Measurements from ENCODE around the gene CNIH3. TPM values are rescaled to one million over a fixed set of nuclear protein-coding genes. Genes with fewer than 3 reads are reported as not detected.

The CNIH3 gene
- total and polyA plus RNA-seq, 4 experiments from 2014 or later = 0.40 to 2.5 (median 1.8) TPM

DNA sequence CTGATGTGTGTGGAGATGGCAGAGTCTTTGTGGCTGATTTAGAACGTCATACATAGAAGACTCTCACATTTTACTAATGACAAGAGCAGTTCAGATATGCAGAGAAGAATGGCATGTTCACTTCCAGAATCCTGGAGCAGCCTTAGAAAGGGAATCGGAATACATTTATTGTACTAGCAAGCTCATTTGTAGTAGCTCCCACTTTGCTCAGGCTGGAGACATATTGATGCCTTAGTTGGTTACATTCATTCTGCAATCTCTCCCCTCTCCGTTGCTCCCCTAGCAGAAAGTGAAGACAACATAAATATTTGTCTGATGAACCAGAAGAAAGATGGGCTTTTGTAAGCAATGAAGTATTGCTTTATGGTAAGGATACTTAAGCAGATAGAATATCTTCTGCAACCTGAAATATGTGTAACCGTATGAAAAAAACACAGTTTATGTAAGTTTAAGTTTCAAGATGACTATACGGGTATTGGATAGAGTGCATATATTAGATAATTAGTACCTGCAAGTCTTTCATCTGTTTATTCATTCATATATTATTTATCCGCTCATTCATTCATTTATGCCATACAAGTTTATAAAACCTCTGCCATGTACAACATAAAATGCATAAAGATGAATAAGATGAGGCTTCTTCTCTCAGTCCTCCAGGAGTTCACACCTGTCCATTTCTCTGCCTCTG, 135.7 kb downstream of the CNIH3 start:
- intact Hi-C loops (cut with micrococcal nuclease) = no loop called here
- Histone ChIP-seq H3K9me3 (ENCODE audit: control insufficient read depth in 1 of 2, low read length in 2 of 2) (no peaks in the 10 kb centered on the region), H3K36me3 (ENCODE audit: insufficient read depth, low read length) (no peaks in the 10 kb centered on the region), H3K4me1 (ENCODE audit: insufficient read depth, low read length) (no peaks in the 10 kb centered on the region), H3K27ac (ENCODE audit: low read depth, low read length) (no peak overlapping the region), H3K27me3 (ENCODE audit: insufficient read depth, low read length) (no peaks in the 10 kb centered on the region), H3K4me3 (ENCODE audit: low read length in 2 of 2) (no peak overlapping the region)
- peaks cover 15% of the 10 kb centered on the region in 2 donors for H3K27me3 Mint-ChIP-seq
- DNase-seq = no peak
- no peaks in the 10 kb centered on the region for H3K36me3 Mint-ChIP-seq
- H3K4me3 Mint-ChIP-seq = no peak overlapping the region
- H3K27ac Mint-ChIP-seq = no peak overlapping the region
- CTCF ChIA-PET (ENCODE audit: partially characterized antibody) = no interaction called here
- POLR2A ChIA-PET (ENCODE audit: partially characterized antibody) = no interaction called here
- H3K9me3 Mint-ChIP-seq = peaks cover 0 to 2% (median 0%) of the 10 kb centered on the region in 8 donors
- H3K4me1 Mint-ChIP-seq = peaks cover 0 to 6% (median 2%) of the 10 kb centered on the region in 4 donors

GRCh38 chr1:224753491-224753890, 137.4 kb downstream of the CNIH3 start:
- Mint-ChIP-seq H3K27me3 (peaks cover 12 to 15% of the 10 kb centered on the region in 2 donors), H3K4me3 (no peak overlapping the region), H3K9me3 (peaks cover 0 to 2% (median under 1%) of the 10 kb centered on the region in 8 donors), H3K4me1 (peaks cover 0 to 6% (median 2%) of the 10 kb centered on the region in 4 donors), H3K27ac (no peak overlapping the region), H3K36me3 (no peaks in the 10 kb centered on the region)
- intact Hi-C loops (cut with micrococcal nuclease) = no loop called here
- H3K4me3 ChIP-seq (ENCODE audit: low read length in 2 of 2) = no peak overlapping the region
- CTCF ChIA-PET (ENCODE audit: partially characterized antibody) = no interaction called here
- H3K36me3 ChIP-seq (ENCODE audit: insufficient read depth, low read length) = no peaks in the 10 kb centered on the region
- H3K4me1 ChIP-seq (ENCODE audit: insufficient read depth, low read length) = no peaks in the 10 kb centered on the region
- POLR2A ChIA-PET (ENCODE audit: partially characterized antibody) = no interaction called here
- H3K27ac ChIP-seq (ENCODE audit: low read depth, low read length) = no peak overlapping the region
- H3K27me3 ChIP-seq (ENCODE audit: insufficient read depth, low read length) = no peaks in the 10 kb centered on the region
- DNase-seq = no peak
- no peaks in the 10 kb centered on the region for H3K9me3 ChIP-seq (ENCODE audit: control insufficient read depth in 1 of 2, low read length in 2 of 2)

DNA sequence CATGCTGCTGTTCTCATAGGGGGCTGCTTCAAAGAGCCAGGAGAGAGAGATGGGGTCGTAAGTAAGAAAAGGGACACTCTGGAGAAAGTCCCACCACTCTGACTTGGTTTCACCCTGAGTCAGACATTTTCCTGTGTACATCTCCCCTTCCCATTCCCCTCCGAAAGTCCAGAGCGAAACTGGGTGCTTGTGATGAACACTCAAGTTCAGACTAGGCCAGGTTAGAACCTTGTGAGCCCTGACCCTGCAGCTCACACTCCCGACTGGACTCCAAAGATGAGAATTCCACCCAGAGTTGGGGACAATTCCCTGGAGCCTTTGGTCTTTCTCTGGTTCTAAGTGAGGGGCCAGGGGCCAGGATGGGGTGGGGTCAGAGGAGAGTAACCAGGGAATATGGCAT, 139.5 kb downstream of the CNIH3 start:
- Mint-ChIP-seq H3K27ac (no peak overlapping the region), H3K4me1 (peaks cover 0 to 6% (median 2%) of the 10 kb centered on the region in 4 donors), H3K4me3 (no peak overlapping the region), H3K27me3 (peaks cover 9 to 17% of the 10 kb centered on the region in 2 donors), H3K36me3 (no peaks in the 10 kb centered on the region), H3K9me3 (peaks cover 3 to 16% (median 11%) of the 10 kb centered on the region in 8 donors)
- no peaks in the 10 kb centered on the region for H3K27me3 ChIP-seq (ENCODE audit: insufficient read depth, low read length)
- no peaks in the 10 kb centered on the region for H3K9me3 ChIP-seq (ENCODE audit: control insufficient read depth in 1 of 2, low read length in 2 of 2)
- ChIA-PET POLR2A (ENCODE audit: partially characterized antibody) (no interaction called here), CTCF (ENCODE audit: partially characterized antibody) (no interaction called here)
- no peaks in the 10 kb centered on the region for H3K36me3 ChIP-seq (ENCODE audit: insufficient read depth, low read length)
- intact Hi-C loops (cut with micrococcal nuclease) = no loop called here
- no peaks in the 10 kb centered on the region for H3K4me1 ChIP-seq (ENCODE audit: insufficient read depth, low read length)
- no peak for DNase-seq
- no peak overlapping the region for H3K27ac ChIP-seq (ENCODE audit: low read depth, low read length)
- H3K4me3 ChIP-seq (ENCODE audit: low read length in 2 of 2) = no peak overlapping the region

- H3K27me3 ChIP-seq (ENCODE audit: insufficient read depth, low read length) = no peaks in the 10 kb centered on the region
- Mint-ChIP-seq H3K9me3 (peaks cover 3 to 16% (median 11%) of the 10 kb centered on the region in 8 donors), H3K4me1 (no peaks in the 10 kb centered on the region), H3K27ac (no peak overlapping the region), H3K27me3 (peaks cover 3 to 17% of the 10 kb centered on the region in 2 donors), H3K36me3 (no peaks in the 10 kb centered on the region), H3K4me3 (no peak overlapping the region)
- H3K27ac ChIP-seq (ENCODE audit: low read depth, low read length) = no peak overlapping the region
- ChIA-PET POLR2A (ENCODE audit: partially characterized antibody) (no interaction called here), CTCF (ENCODE audit: partially characterized antibody) (no interaction called here)
- no peak for DNase-seq
- intact Hi-C loops (cut with micrococcal nuclease) = no loop called here
- H3K9me3 ChIP-seq (ENCODE audit: control insufficient read depth in 1 of 2, low read length in 2 of 2) = no peaks in the 10 kb centered on the region
- H3K4me1 ChIP-seq (ENCODE audit: insufficient read depth, low read length) = no peaks in the 10 kb centered on the region
- no peaks in the 10 kb centered on the region for H3K36me3 ChIP-seq (ENCODE audit: insufficient read depth, low read length)
- H3K4me3 ChIP-seq (ENCODE audit: low read length in 2 of 2) = no peak overlapping the region
Observed at GRCh38 chr1:224757508-224757907, 141.4 kb downstream of the CNIH3 start.

GRCh38 chr1:224759135-224759534, 143.0 kb downstream of the CNIH3 start:
- intact Hi-C loops (cut with micrococcal nuclease) = no loop called here
- H3K27ac Mint-ChIP-seq = no peak overlapping the region
- Histone ChIP-seq H3K36me3 (ENCODE audit: insufficient read depth, low read length) (no peaks in the 10 kb centered on the region), H3K4me3 (ENCODE audit: low read length in 2 of 2) (no peak overlapping the region), H3K9me3 (ENCODE audit: control insufficient read depth in 1 of 2, low read length in 2 of 2) (no peaks in the 10 kb centered on the region), H3K4me1 (ENCODE audit: insufficient read depth, low read length) (no peaks in the 10 kb centered on the region), H3K27me3 (ENCODE audit: insufficient read depth, low read length) (no peaks in the 10 kb centered on the region), H3K27ac (ENCODE audit: low read depth, low read length) (no peak overlapping the region)
- DNase-seq = no peak
- no peak overlapping the region for H3K4me3 Mint-ChIP-seq
- no peaks in the 10 kb centered on the region for H3K4me1 Mint-ChIP-seq
- CTCF ChIA-PET (ENCODE audit: partially characterized antibody) = interaction anchor here (0.6 kb wide), 1 partner anchor 97 kb away, joined by 3 read pairs; no protein-coding TSS in a partner anchor
- H3K27me3 Mint-ChIP-seq = peaks cover 3 to 13% of the 10 kb centered on the region in 2 donors
- no peaks in the 10 kb centered on the region for H3K36me3 Mint-ChIP-seq
- POLR2A ChIA-PET (ENCODE audit: partially characterized antibody) = no interaction called here
- H3K9me3 Mint-ChIP-seq = peaks cover 3 to 16% (median 11%) of the 10 kb centered on the region in 8 donors

DNA sequence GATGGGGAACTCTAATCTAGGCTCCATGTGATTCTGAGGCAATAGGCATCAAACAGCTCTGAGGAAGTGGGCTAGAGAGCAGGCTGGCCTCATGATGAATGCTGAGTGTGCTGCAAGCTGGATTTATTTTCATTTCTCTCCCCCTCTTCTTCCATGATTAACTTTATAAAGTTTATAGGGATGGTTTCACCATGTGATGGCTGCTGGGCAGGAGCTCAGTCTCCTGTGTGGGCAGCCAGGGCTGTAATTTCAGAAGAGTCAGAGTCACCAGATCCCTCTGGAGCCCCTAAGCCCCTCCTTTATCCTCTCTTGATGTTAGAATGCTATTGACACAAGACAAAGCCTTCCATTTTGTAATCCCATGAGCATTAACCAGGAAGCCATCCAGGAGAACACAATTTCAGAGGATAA, 143.6 kb downstream of the CNIH3 start:
- intact Hi-C loops (cut with micrococcal nuclease) = no loop called here

DNA sequence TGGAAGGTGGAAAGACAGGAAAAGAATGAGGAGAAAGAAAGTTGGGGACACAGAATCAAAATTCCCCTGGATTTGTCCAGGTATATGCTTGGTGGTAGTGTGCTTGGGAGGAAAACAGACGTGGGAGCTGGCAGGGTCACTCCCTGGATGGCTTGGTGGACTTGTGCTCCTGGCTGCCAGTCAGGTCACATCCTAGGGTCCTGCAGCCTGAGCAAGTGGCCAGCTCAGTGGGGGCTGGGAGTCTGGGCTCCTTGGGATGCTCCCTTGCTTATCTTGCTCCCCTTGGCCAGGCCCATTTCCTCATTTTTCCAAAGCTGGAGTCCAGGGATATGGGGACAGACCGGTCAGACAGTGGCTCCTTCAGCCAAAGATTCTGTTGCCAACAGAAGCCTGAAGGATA, 144.0 kb downstream of the CNIH3 start:
- no peak overlapping the region for H3K27ac Mint-ChIP-seq
- no peaks in the 10 kb centered on the region for H3K4me1 ChIP-seq (ENCODE audit: insufficient read depth, low read length)
- no peak for DNase-seq
- POLR2A ChIA-PET (ENCODE audit: partially characterized antibody) = no interaction called here
- H3K9me3 Mint-ChIP-seq = peaks cover 3 to 16% (median 11%) of the 10 kb centered on the region in 8 donors
- H3K4me3 Mint-ChIP-seq = no peak overlapping the region
- H3K27ac ChIP-seq (ENCODE audit: low read depth, low read length) = no peak overlapping the region
- no peaks in the 10 kb centered on the region for H3K36me3 Mint-ChIP-seq
- CTCF ChIA-PET (ENCODE audit: partially characterized antibody) = no interaction called here
- intact Hi-C loops (cut with micrococcal nuclease) = no loop called here
- no peaks in the 10 kb centered on the region for H3K27me3 ChIP-seq (ENCODE audit: insufficient read depth, low read length)
- no peaks in the 10 kb centered on the region for H3K4me1 Mint-ChIP-seq
- H3K36me3 ChIP-seq (ENCODE audit: insufficient read depth, low read length) = no peaks in the 10 kb centered on the region
- H3K9me3 ChIP-seq (ENCODE audit: control insufficient read depth in 1 of 2, low read length in 2 of 2) = no peaks in the 10 kb centered on the region
- peaks cover 1 to 17% of the 10 kb centered on the region in 2 donors for H3K27me3 Mint-ChIP-seq
- no peak overlapping the region for H3K4me3 ChIP-seq (ENCODE audit: low read length in 2 of 2)

More for the DNA sequence above, 143.6 kb downstream of the CNIH3 start:
- Histone ChIP-seq H3K9me3 (ENCODE audit: control insufficient read depth in 1 of 2, low read length in 2 of 2) (no peaks in the 10 kb centered on the region), H3K4me1 (ENCODE audit: insufficient read depth, low read length) (no peaks in the 10 kb centered on the region), H3K36me3 (ENCODE audit: insufficient read depth, low read length) (no peaks in the 10 kb centered on the region), H3K27ac (ENCODE audit: low read depth, low read length) (no peak overlapping the region), H3K27me3 (ENCODE audit: insufficient read depth, low read length) (no peaks in the 10 kb centered on the region), H3K4me3 (ENCODE audit: low read length in 2 of 2) (no peak overlapping the region)
- no peak overlapping the region for H3K27ac Mint-ChIP-seq
- H3K4me1 Mint-ChIP-seq = no peaks in the 10 kb centered on the region
- no peaks in the 10 kb centered on the region for H3K36me3 Mint-ChIP-seq
- DNase-seq = no peak
- H3K27me3 Mint-ChIP-seq = peaks cover 1 to 14% of the 10 kb centered on the region in 2 donors
- H3K9me3 Mint-ChIP-seq = peaks cover 3 to 16% (median 11%) of the 10 kb centered on the region in 8 donors
- POLR2A ChIA-PET (ENCODE audit: partially characterized antibody) = no interaction called here
- H3K4me3 Mint-ChIP-seq = no peak overlapping the region
- CTCF ChIA-PET (ENCODE audit: partially characterized antibody) = interaction anchor here (0.6 kb wide), 1 partner anchor 97 kb away, joined by 3 read pairs; no protein-coding TSS in a partner anchor
